GM12878 (cell line): ENCODE results near the gene MAP2K2. TPM values are rescaled to one million over a fixed set of nuclear protein-coding genes. Genes with fewer than 3 reads are reported as not detected.
A peak's percentile ranks its signal among the peaks of the same experiment; 100 is the strongest.

Experiments used
- ATAC-seq: fragments of 200-7000 bp; cut with Tn5 transposase; 3 replicates; pipeline ENCODE4 v1.9.1; 2020; ENCODE audit warnings: mild to moderate bottlenecking, moderate library complexity
- BruUV-seq: library from RNA; stranded (reverse); fragments of 400-500 nt; replicated peaks from 2 replicates; lab custom pipeline; 2021; lab: Mats Ljungman, UMichigan
- CTCF ChIA-PET: fragments of 300-600 bp; sonication (Branson Sonifier 250); formaldehyde crosslinking; extraction: SDS; loops from one replicate; lab custom pipeline; 2021; ENCODE audit warnings: inconsistent platforms; lab: Yijun Ruan, JAX
- POLR2A ChIA-PET: fragments of 350-600 bp; formaldehyde crosslinking; extraction: SDS; loops from one replicate; lab custom pipeline; 2021; ENCODE audit warnings: inconsistent platforms; lab: Charles Lee
- RAD21 ChIA-PET: fragments of 300-600 bp; sonication (Branson Sonifier 250); formaldehyde crosslinking; loops from one replicate; lab custom pipeline; 2023; ENCODE audit warnings: antibody characterized with exemption; ENCODE audit not compliant: unreplicated experiment; lab: Charles Lee
- SMC1A ChIA-PET: fragments of 300-600 bp; sonication (Branson Sonifier 250); formaldehyde crosslinking; loops from one replicate; lab custom pipeline; 2023; ENCODE audit not compliant: unreplicated experiment, uncharacterized antibody; lab: Charles Lee
- DNase-seq: peaks from one replicate; pipeline ENCODE4 v3.0.0-alpha.2; 2011; ENCODE audit warnings: low read depth, low spot score
- FAIRE-seq: peaks from 3 replicates; lab custom pipeline; 2011; peaks lifted over from hg19 to GRCh38; lab: Jason Lieb, UNC
- H2AFZ ChIP-seq: 2 replicates; pipeline ENCODE4 v1.6.0; 2011; ENCODE audit warnings: low read depth, low read length, control low read depth; ENCODE audit not compliant: control insufficient read depth
- H3K27ac ChIP-seq: 2 replicates; pipeline ENCODE4 v1.5.1; 2011; ENCODE audit warnings: control low read depth; ENCODE audit not compliant: control insufficient read depth, insufficient read depth
- H3K27me3 ChIP-seq, 2 experiments: replicated peaks in 1 of 2; 2 replicates each; pipeline versions ENCODE4 v1.6.0 to v1.6.1; 2011; ENCODE audit warnings: low read length in 1 of 2; ENCODE audit not compliant: control insufficient read depth in 2 of 2, insufficient read depth in 2 of 2
- H3K36me3 ChIP-seq, 2 experiments: 2 replicates each; pipeline ENCODE4 v1.5.1; 2011; ENCODE audit warnings: low read length in 1 of 2; ENCODE audit not compliant: control insufficient read depth in 2 of 2, insufficient read depth in 2 of 2
- H3K4me1 ChIP-seq: 2 replicates; pipeline ENCODE4 v1.6.1; 2011; ENCODE audit warnings: mild to moderate bottlenecking, low read length, moderate library complexity, mixed read lengths; ENCODE audit not compliant: control insufficient read depth, insufficient read depth
- H3K4me2 ChIP-seq: 2 replicates; pipeline ENCODE4 v1.6.0; 2011; ENCODE audit warnings: control low read depth; ENCODE audit not compliant: control insufficient read depth, insufficient read depth
- H3K4me3 ChIP-seq: fragments of 200-600 bp; sonication (generic); 2 replicates; pipeline ENCODE4 v1.5.1; 2016
- H3K79me2 ChIP-seq: 2 replicates; pipeline ENCODE4 v1.6.0; 2011; ENCODE audit warnings: low read length; ENCODE audit not compliant: control insufficient read depth, insufficient read depth
- H3K9ac ChIP-seq: 2 replicates; pipeline ENCODE4 v1.8.0; 2011; ENCODE audit warnings: low read length, control low read depth, mixed read lengths; ENCODE audit not compliant: control insufficient read depth, insufficient read depth
- H3K9me3 ChIP-seq: replicated peaks from 3 replicates; pipeline ENCODE4 v1.5.1; 2011; ENCODE audit warnings: mild to moderate bottlenecking, low read length; ENCODE audit not compliant: control insufficient read depth, insufficient read depth
- H4K20me1 ChIP-seq: 2 replicates; pipeline ENCODE4 v1.6.0; 2011; ENCODE audit not compliant: control insufficient read depth, insufficient read depth
- PBX3 ChIP-seq: IDR thresholded peaks from 2 replicates; pipeline ENCODE4 v1.6.1; 2011; ENCODE audit warnings: mild to moderate bottlenecking, low read depth, low read length, moderate library complexity; ENCODE audit not compliant: insufficient replicate concordance
- POLR2A ChIP-seq: IDR thresholded peaks from 2 replicates; pipeline ENCODE4 v1.6.1; 2011; ENCODE audit warnings: low read depth, mild to moderate bottlenecking, low read length
- RAD51 ChIP-seq: fragments of 450-650 bp; IDR thresholded peaks from 2 replicates; pipeline ENCODE4 v1.6.1; 2016; ENCODE audit warnings: moderate library complexity, mild to moderate bottlenecking, inconsistent platforms
- WGBS: methylation state at CpG from one replicate; pipeline ENCODE4 v1.1.6; 2016; ENCODE audit warnings: low lambda C conversion rate; ENCODE audit not compliant: insufficient replicate concordance, insufficient coverage; ENCODE audit errors: missing lambda C conversion rate; 5-methylcytosine and 5-hydroxymethylcytosine counted together
- in situ Hi-C: fragments of 300-500 bp; cut with MboI; formaldehyde crosslinking; loops from 9 replicates; pipeline ENCODE4 v1.14.3; 2018; ENCODE audit warnings: mixed read lengths
- intact Hi-C: fragments of 100-400 bp; cut with micrococcal nuclease; formaldehyde crosslinking; loops from one replicate; pipeline ENCODE4 v1.14.2; 2022; ENCODE audit not compliant: unreplicated experiment
- polyA plus RNA-seq, 11 experiments: library from polyadenylated mRNA; depleted of rRNA in 4 of 11; unstranded in 6 of 11; stranded (reverse) in 5 of 11; fragments of >200 nt; fragmentation: Nextera tagmentation in 4 of 11; fragmentation: Illumina TruSeq in 1 of 11; extraction: Ambion mirVana in 4 of 11; extraction: Trizol in 1 of 11; gene quantifications; 1 replicate in 1 of 11; 2 replicates in 10 of 11; pipeline versions ENCODE4 v1.2.1 to v1.2.3, GENCODE V29; 2011 to 2016; ENCODE audit warnings: inconsistent platforms in 2 of 11, missing spikeins in 2 of 11, low read depth in 1 of 11
- total RNA-seq, 4 experiments: library from RNA; depleted of rRNA in 3 of 4; stranded (reverse); fragments of >200 nt in 3 of 4; fragmentation: Illumina TruSeq in 1 of 4; extraction: Trizol in 1 of 4; gene quantifications; 2 replicates each; pipeline versions ENCODE4 v1.2.1 to v1.2.3, GENCODE V29; 2013 to 2021

MAP2K2 gene
- total and polyA plus RNA-seq, 10 of the 15 experiments (the other 5 are each of a cell fraction or from before 2014, with no cell fraction given): 1.00 to 210 (median 53.5) TPM

- Histone ChIP-seq H3K4me2 (0 out of 2 replicates have a peak overlapping the region, but pooled peaks have one; percentile 31), H3K4me3 (no peak overlapping the region), H3K4me1 (peaks cover 14% of the 10 kb centered on the region), H3K79me2 (no peaks in the 10 kb centered on the region), H3K27me3 (no peaks in the 10 kb centered on the region), H3K9me3 (no peaks in the 10 kb centered on the region), H3K9ac (peak overlapping the region; percentile 58; the same call in 1 of the 2 replicates), H3K27ac (peak overlapping the region; percentile 27), H2AFZ (peak overlapping the region; percentile 44), H4K20me1 (no peaks in the 10 kb centered on the region), H3K36me3 (no peaks in the 10 kb centered on the region; a peak in 2 of 4 replicates)
- BruUV-seq: no TSS peak
- ATAC-seq (no peak), FAIRE-seq (no peak), DNase-seq (no peak)
- in situ Hi-C loops (no loop called here), intact Hi-C loops (no loop called here)
- CTCF ChIA-PET: interaction anchor here (1.3 kb wide), 1 partner anchor 119 kb away, joined by 3 read pairs; no protein-coding TSS in a partner anchor
- SMC1A ChIA-PET: no interaction called here
- POLR2A ChIA-PET: interaction anchor here (0.6 kb wide), 1 partner anchor 279 kb away, joined by 4 read pairs; no protein-coding TSS in a partner anchor
- 88% methylated on average over 2 of the region's 2 CpGs for WGBS
- TF ChIP-seq PBX3: no peak
- RAD21 ChIA-PET: interaction anchor here (1.0 kb wide), 1 partner anchor 20 kb away, joined by 3 read pairs; no protein-coding TSS in a partner anchor
Observed at GRCh38 chr19:4088975-4089374, 34.9 kb downstream of the MAP2K2 start.

- H3K79me2 ChIP-seq: no peaks in the 10 kb centered on the region
- H3K4me3 ChIP-seq: no peak overlapping the region
- no peak overlapping the region for H3K27ac ChIP-seq
- TF ChIP-seq RAD51 (no peak), POLR2A (0 out of 2 replicates have a peak, but pooled peaks have one; percentile 24)
- CTCF ChIA-PET: interaction anchor here (0.6 kb wide), 1 partner anchor 100 kb away, joined by 3 read pairs; no protein-coding TSS in a partner anchor
- intact Hi-C loops: no loop called here
- ATAC-seq (no peak), FAIRE-seq (no peak), DNase-seq (no peak)
- no peaks in the 10 kb centered on the region for H4K20me1 ChIP-seq
- peaks cover 22% of the 10 kb centered on the region for H3K4me1 ChIP-seq
- H3K9ac ChIP-seq: no peak overlapping the region
- POLR2A ChIA-PET: interaction anchor here (0.6 kb wide), 1 partner anchor 280 kb away, joined by 4 read pairs; no protein-coding TSS in a partner anchor
- H2AFZ ChIP-seq: no peak overlapping the region
- no TSS peak for BruUV-seq
- 85% methylated on average over 31 of the region's 31 CpGs for WGBS
- H3K4me2 ChIP-seq: no peak overlapping the region
- RAD21 ChIA-PET: no interaction called here
- SMC1A ChIA-PET: no interaction called here
- in situ Hi-C loops: no loop called here
- no peaks in the 10 kb centered on the region for H3K27me3 ChIP-seq
- H3K9me3 ChIP-seq: no peaks in the 10 kb centered on the region
- no peaks in the 10 kb centered on the region; a peak in 2 of 4 replicates for H3K36me3 ChIP-seq
Observed at GRCh38 chr19:4087787-4088679, 35.9 kb downstream of the MAP2K2 start.
